Liver (tissue), 3 donors: ENCODE measurements around the gene BEST4.

Source experiments
- CTCF ChIP-seq: fragments of 150-350 bp; IDR thresholded peaks from 2 replicates; pipeline ENCODE4 v1.5.1; 2017; ENCODE audit warnings: improper control_type of control experiment, low read depth, low read length; ENCODE audit not compliant: missing input control
- RAD21 ChIP-seq, 2 donors: IDR thresholded peaks; 2 replicates each; pipeline ENCODE4 v1.6.1; 2016; ENCODE audit warnings: antibody characterized with exemption in 2 of 2, mild to moderate bottlenecking in 2 of 2
- TAF1 ChIP-seq: conservative IDR thresholded peaks from 2 replicates; pipeline ENCODE4 v1.6.1; 2016; ENCODE audit warnings: antibody characterized with exemption, mild to moderate bottlenecking
- YY1 ChIP-seq: IDR thresholded peaks from 2 replicates; pipeline ENCODE4 v1.6.1; 2016; ENCODE audit warnings: antibody characterized with exemption, mild to moderate bottlenecking
- TF ChIP-seq, protein P1 (sequence below): IDR thresholded peaks from 2 replicates; pipeline ENCODE4 v1.6.1; 2016; ENCODE audit warnings: antibody characterized with exemption
- donor health status: healthy.
- donor health status: healthy.

DNA sequence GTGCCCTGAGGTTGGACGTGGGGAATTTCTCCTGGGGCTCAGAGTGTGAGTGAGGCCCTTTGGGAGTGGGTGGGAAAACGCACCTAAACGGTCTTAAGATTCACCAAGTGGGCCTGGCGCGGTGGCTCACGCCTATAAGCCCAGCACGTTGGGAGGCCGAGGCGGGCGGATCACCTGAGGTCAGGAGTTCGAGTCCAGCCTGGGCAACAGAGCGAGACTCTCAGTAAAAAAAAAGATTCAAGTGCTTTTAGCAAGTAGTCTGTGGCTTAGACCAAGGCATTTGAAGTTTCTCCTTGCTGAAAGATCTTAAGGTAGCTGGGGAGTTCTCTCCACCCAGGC lies 11.3 kb downstream of the BEST4 start:
- TF ChIP-seq TAF1 = no peak
- no peak for TF ChIP-seq CTCF
- TF ChIP-seq RAD21 (IDR thresholded peaks at IDR 0.05) = no peak
- TF ChIP-seq, protein P1, sequence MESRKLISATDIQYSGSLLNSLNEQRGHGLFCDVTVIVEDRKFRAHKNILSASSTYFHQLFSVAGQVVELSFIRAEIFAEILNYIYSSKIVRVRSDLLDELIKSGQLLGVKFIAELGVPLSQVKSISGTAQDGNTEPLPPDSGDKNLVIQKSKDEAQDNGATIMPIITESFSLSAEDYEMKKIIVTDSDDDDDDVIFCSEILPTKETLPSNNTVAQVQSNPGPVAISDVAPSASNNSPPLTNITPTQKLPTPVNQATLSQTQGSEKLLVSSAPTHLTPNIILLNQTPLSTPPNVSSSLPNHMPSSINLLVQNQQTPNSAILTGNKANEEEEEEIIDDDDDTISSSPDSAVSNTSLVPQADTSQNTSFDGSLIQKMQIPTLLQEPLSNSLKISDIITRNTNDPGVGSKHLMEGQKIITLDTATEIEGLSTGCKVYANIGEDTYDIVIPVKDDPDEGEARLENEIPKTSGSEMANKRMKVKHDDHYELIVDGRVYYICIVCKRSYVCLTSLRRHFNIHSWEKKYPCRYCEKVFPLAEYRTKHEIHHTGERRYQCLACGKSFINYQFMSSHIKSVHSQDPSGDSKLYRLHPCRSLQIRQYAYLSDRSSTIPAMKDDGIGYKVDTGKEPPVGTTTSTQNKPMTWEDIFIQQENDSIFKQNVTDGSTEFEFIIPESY = no peak
- no peak for TF ChIP-seq YY1
